Caco-2 (cell line): ENCODE measurements around the gene AVEN. TPM values are rescaled to one million over a fixed set of nuclear protein-coding genes. Genes with fewer than 3 reads are reported as not detected.
A peak's percentile ranks its signal among the peaks of the same experiment; 100 is the strongest.

Experiments
- BruUV-seq: library from RNA; stranded (reverse); fragments of 400-500 nt; replicated peaks from 2 replicates; lab custom pipeline; 2021; lab: Mats Ljungman, UMichigan
- CTCF ChIA-PET: fragments of 300-600 bp; sonication (Branson Sonifier 250); formaldehyde crosslinking; loops from one replicate; lab custom pipeline; 2022; ENCODE audit warnings: antibody characterized with exemption; lab: Charles Lee
- POLR2A ChIA-PET: fragments of 300-600 bp; sonication (Branson Sonifier 250); formaldehyde crosslinking; loops from one replicate; lab custom pipeline; 2022; ENCODE audit warnings: antibody characterized with exemption; lab: Charles Lee
- DNase-seq, 2 experiments: peaks; one replicate each; pipeline versions ENCODE4 v3.0.0 to v3.0.0-alpha.2; 2020 to 2022
- H3K27me3 ChIP-seq: replicated peaks from 2 replicates; pipeline ENCODE4 v1.6.0; 2011; ENCODE audit warnings: low read length; ENCODE audit not compliant: control insufficient read depth, insufficient read depth
- H3K36me3 ChIP-seq: 2 replicates; pipeline ENCODE4 v1.5.1; 2011; ENCODE audit warnings: low read length; ENCODE audit not compliant: control insufficient read depth, insufficient read depth
- H3K4me1 ChIP-seq: fragments of 250-450 bp; sonication (Bioruptor Pico); 2 replicates; pipeline ENCODE4 v1.5.1; 2020; ENCODE audit warnings: mild to moderate bottlenecking
- H3K4me3 ChIP-seq: 2 replicates; pipeline ENCODE4 v1.5.1; 2011; ENCODE audit warnings: low read depth, mild to moderate bottlenecking, control low read depth, low read length
- H3K9me3 ChIP-seq: fragments of 250-450 bp; sonication (Bioruptor Pico); 2 replicates; pipeline ENCODE4 v1.5.1; 2020; ENCODE audit warnings: mild to moderate bottlenecking, moderate library complexity
- H3K27ac Mint-ChIP-seq: one replicate; pipeline ENCODE4 v1.8.0; 2022; ENCODE audit warnings: mixed read lengths; ENCODE audit not compliant: unreplicated experiment
- H3K27me3 Mint-ChIP-seq: one replicate; pipeline ENCODE4 v1.8.0; 2022; ENCODE audit warnings: mixed read lengths; ENCODE audit not compliant: insufficient read depth, unreplicated experiment
- H3K36me3 Mint-ChIP-seq: one replicate; pipeline ENCODE4 v1.8.0; 2022; ENCODE audit warnings: mild to moderate bottlenecking, mixed read lengths; ENCODE audit not compliant: insufficient read depth, unreplicated experiment
- H3K4me1 Mint-ChIP-seq: one replicate; pipeline ENCODE4 v1.8.0; 2022; ENCODE audit warnings: low read depth, mixed read lengths; ENCODE audit not compliant: unreplicated experiment
- H3K4me3 Mint-ChIP-seq: one replicate; pipeline ENCODE4 v1.8.0; 2022; ENCODE audit warnings: mild to moderate bottlenecking, moderate library complexity, mixed read lengths; ENCODE audit not compliant: unreplicated experiment
- H3K9me3 Mint-ChIP-seq: one replicate; pipeline ENCODE4 v1.8.0; 2022; ENCODE audit warnings: mixed read lengths; ENCODE audit not compliant: unreplicated experiment
- intact Hi-C: fragments of 100-400 bp; cut with micrococcal nuclease; formaldehyde crosslinking; loops from one replicate; pipeline ENCODE4 v1.10.0; 2022; ENCODE audit not compliant: unreplicated experiment
- total RNA-seq: library from RNA; stranded (reverse); gene quantifications from 2 replicates; pipeline ENCODE4 v1.2.3, GENCODE V29; 2022
- TF ChIP-seq, protein P1 (sequence below), 2 experiments: fragments of 200-600 bp in 1 of 2; IDR thresholded peaks; 1 replicate in 1 of 2; 2 replicates in 1 of 2; pipeline versions ENCODE4 v1.5.1 to v1.8.0; 2011 to 2022; ENCODE audit warnings: antibody characterized with exemption in 1 of 2, control low read depth in 1 of 2, inconsistent platforms in 1 of 2, low read depth in 1 of 2, low read length in 1 of 2, mild to moderate bottlenecking in 1 of 2, moderate library complexity in 1 of 2; ENCODE audit not compliant: insufficient read depth in 1 of 2, severe bottlenecking in 1 of 2, unreplicated experiment in 1 of 2

Gene AVEN
- total RNA-seq, 1 experiment from 2014 or later: 8.7 TPM

DNA sequence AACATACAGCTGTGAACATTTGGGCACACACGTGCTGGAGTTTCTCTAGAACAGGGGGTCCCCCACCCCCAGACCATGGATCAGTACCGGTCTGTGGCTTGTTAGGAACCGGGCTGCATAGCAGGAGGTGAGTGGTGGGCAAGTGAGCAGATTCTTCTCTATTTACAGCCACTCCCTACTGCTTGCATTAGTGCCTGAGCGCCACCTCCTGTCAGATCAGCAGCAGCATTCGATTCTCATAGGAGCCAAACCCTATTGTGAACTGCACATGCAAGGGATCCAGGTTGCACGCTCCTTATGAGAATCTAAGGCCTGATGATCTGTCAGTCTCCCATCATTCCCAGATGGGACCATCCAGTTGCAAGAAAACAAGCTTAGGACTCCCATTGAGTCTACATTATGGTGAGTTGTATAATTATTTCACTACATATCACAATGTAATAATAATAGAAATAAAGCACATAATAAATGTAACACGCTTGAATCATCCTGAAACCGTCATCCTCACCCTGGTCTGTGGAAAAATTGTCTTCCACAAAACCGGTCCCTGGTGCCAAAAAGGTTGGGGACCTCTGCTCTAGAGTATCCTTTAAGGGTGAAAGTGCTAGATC lies 44.9 kb downstream of the AVEN start:
- Histone ChIP-seq H3K4me1 (no peaks in the 10 kb centered on the region), H3K9me3 (no peaks in the 10 kb centered on the region), H3K4me3 (no peak overlapping the region), H3K36me3 (no peaks in the 10 kb centered on the region), H3K27me3 (no peaks in the 10 kb centered on the region)
- peak; percentile 38 for DNase-seq
- TF ChIP-seq, protein P1, sequence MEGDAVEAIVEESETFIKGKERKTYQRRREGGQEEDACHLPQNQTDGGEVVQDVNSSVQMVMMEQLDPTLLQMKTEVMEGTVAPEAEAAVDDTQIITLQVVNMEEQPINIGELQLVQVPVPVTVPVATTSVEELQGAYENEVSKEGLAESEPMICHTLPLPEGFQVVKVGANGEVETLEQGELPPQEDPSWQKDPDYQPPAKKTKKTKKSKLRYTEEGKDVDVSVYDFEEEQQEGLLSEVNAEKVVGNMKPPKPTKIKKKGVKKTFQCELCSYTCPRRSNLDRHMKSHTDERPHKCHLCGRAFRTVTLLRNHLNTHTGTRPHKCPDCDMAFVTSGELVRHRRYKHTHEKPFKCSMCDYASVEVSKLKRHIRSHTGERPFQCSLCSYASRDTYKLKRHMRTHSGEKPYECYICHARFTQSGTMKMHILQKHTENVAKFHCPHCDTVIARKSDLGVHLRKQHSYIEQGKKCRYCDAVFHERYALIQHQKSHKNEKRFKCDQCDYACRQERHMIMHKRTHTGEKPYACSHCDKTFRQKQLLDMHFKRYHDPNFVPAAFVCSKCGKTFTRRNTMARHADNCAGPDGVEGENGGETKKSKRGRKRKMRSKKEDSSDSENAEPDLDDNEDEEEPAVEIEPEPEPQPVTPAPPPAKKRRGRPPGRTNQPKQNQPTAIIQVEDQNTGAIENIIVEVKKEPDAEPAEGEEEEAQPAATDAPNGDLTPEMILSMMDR (IDR thresholded peaks at IDR 0.05; ENCODE audit: insufficient read depth in 1 of 2, low read depth in 1 of 2, low read length in 1 of 2, severe bottlenecking in 1 of 2, unreplicated experiment in 1 of 2): peak; percentile 8 to 30
- no peak overlapping the region for H3K27ac Mint-ChIP-seq
- BruUV-seq: no TSS peak
- H3K4me1 Mint-ChIP-seq: no peaks in the 10 kb centered on the region
- no peaks in the 10 kb centered on the region for H3K36me3 Mint-ChIP-seq
- no peaks in the 10 kb centered on the region for H3K9me3 Mint-ChIP-seq
- H3K27me3 Mint-ChIP-seq: no peaks in the 10 kb centered on the region
- POLR2A ChIA-PET: no interaction called here
- intact Hi-C loops: loop anchor here (10.0 kb wide), 1 partner anchor 259 kb away; no protein-coding TSS in a partner anchor
- H3K4me3 Mint-ChIP-seq: no peak overlapping the region
- CTCF ChIA-PET: no interaction called here

DNA sequence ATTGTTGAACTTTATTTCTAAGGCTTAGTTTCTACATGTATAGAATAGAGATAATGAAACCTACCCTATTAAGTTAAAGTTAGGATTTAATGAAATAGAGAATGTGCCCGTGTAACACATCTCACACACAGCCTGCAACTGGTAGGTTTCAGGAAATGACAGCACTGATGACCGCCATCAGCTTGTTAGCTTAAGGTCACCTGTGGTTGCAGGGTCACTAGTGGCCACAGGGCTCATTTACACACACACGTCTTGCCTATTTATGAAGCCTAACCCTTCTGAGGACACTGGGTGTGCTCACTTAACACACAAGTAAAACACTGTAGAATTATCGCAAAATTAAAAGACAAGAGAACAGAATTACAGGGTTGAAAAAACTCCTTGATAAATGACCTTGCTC lies 50.6 kb downstream of the AVEN start:
- TF ChIP-seq, protein P1 (IDR thresholded peaks at IDR 0.05; ENCODE audit: insufficient read depth in 1 of 2, low read depth in 1 of 2, low read length in 1 of 2, severe bottlenecking in 1 of 2, unreplicated experiment in 1 of 2): no peak
- ChIA-PET POLR2A (no interaction called here), CTCF (no interaction called here)
- BruUV-seq: no TSS peak
- Mint-ChIP-seq H3K27ac (no peak overlapping the region), H3K4me1 (peaks cover 7% of the 10 kb centered on the region), H3K9me3 (no peaks in the 10 kb centered on the region), H3K36me3 (no peaks in the 10 kb centered on the region), H3K27me3 (no peaks in the 10 kb centered on the region), H3K4me3 (no peak overlapping the region)
- peaks cover 9% of the 10 kb centered on the region; the same call in 1 of the 2 replicates for H3K4me1 ChIP-seq
- H3K9me3 ChIP-seq: no peaks in the 10 kb centered on the region
- intact Hi-C loops: no loop called here
- no peak for DNase-seq
- no peaks in the 10 kb centered on the region for H3K27me3 ChIP-seq
- no peaks in the 10 kb centered on the region for H3K36me3 ChIP-seq
- no peak overlapping the region for H3K4me3 ChIP-seq

DNA sequence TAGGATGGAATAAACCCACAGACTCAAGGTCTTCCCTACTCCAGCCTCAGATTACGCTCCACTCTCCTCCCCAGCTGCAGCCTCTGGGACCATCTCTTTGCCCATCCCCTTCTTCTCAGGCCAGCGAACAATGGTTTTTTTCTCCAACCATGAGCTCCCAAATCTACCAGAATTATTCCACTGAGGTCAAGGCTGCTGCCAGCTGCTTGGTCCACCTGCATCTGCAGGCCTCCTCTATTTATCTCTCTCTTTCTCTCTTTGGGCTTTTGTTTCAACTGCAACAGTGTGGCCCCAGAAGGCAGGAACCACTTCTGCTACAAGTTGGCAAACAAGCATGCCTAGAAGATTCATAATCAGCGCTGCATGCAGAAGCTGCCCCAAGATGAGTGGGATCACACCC lies 51.6 kb downstream of the AVEN start:
- POLR2A ChIA-PET: no interaction called here
- Histone ChIP-seq H3K27me3 (no peaks in the 10 kb centered on the region), H3K4me1 (peaks cover 9% of the 10 kb centered on the region; the same call in 1 of the 2 replicates), H3K36me3 (no peaks in the 10 kb centered on the region), H3K4me3 (no peak overlapping the region), H3K9me3 (no peaks in the 10 kb centered on the region)
- no peaks in the 10 kb centered on the region for H3K36me3 Mint-ChIP-seq
- CTCF ChIA-PET: no interaction called here
- no peak overlapping the region for H3K4me3 Mint-ChIP-seq
- H3K27ac Mint-ChIP-seq: no peak overlapping the region
- BruUV-seq: no TSS peak
- TF ChIP-seq, protein P1 (IDR thresholded peaks at IDR 0.05; ENCODE audit: insufficient read depth in 1 of 2, low read depth in 1 of 2, low read length in 1 of 2, severe bottlenecking in 1 of 2, unreplicated experiment in 1 of 2): no peak
- DNase-seq: no peak
- intact Hi-C loops: no loop called here
- H3K27me3 Mint-ChIP-seq: no peaks in the 10 kb centered on the region
- H3K9me3 Mint-ChIP-seq: no peaks in the 10 kb centered on the region
- peaks cover 7% of the 10 kb centered on the region for H3K4me1 Mint-ChIP-seq
